ENCODE data around the gene MTMR1. TPM values are rescaled to one million over a fixed set of nuclear protein-coding genes. Genes with fewer than 3 reads are reported as not detected.
A peak's percentile ranks its signal among the peaks of the same experiment; 100 is the strongest.

Gene MTMR1
- total RNA-seq, 2 experiments from 2014 or later, result 39.8 to 41.4 TPM

GRCh38 chrX:150719621-150720020 is 26.4 kb downstream of the MTMR1 start:
- peaks cover 17% of the 10 kb centered on the region for H3K36me3 Mint-ChIP-seq
- no peaks in the 10 kb centered on the region for H3K27me3 Mint-ChIP-seq
- H3K4me1 Mint-ChIP-seq, result peaks cover 14% of the 10 kb centered on the region
- H3K27ac Mint-ChIP-seq, result no peak overlapping the region
- no peaks in the 10 kb centered on the region for H3K9me3 Mint-ChIP-seq
- no peak for DNase-seq
- H3K4me3 Mint-ChIP-seq, result no peak overlapping the region

- H3K27ac Mint-ChIP-seq, result no peak overlapping the region
- peaks cover 8% of the 10 kb centered on the region for H3K4me1 Mint-ChIP-seq
- no peak overlapping the region for H3K4me3 Mint-ChIP-seq
- DNase-seq, result no peak
- peaks cover 9% of the 10 kb centered on the region for H3K36me3 Mint-ChIP-seq
- H3K27me3 Mint-ChIP-seq, result no peaks in the 10 kb centered on the region
- no peaks in the 10 kb centered on the region for H3K9me3 Mint-ChIP-seq
Measured at GRCh38 chrX:150729956-150730355, 36.8 kb downstream of the MTMR1 start.

GRCh38 chrX:150730719-150731118 is 37.5 kb downstream of the MTMR1 start:
- Mint-ChIP-seq H3K36me3 (peaks cover 11% of the 10 kb centered on the region), H3K4me1 (peaks cover 11% of the 10 kb centered on the region), H3K27me3 (no peaks in the 10 kb centered on the region), H3K4me3 (no peak overlapping the region), H3K9me3 (no peaks in the 10 kb centered on the region), H3K27ac (no peak overlapping the region)
- no peak for DNase-seq

GRCh38 chrX:150731795-150732194 is 38.6 kb downstream of the MTMR1 start:
- Mint-ChIP-seq H3K27ac (peak overlapping the region; percentile 43), H3K4me1 (peaks cover 16% of the 10 kb centered on the region), H3K36me3 (peaks cover 12% of the 10 kb centered on the region), H3K9me3 (no peaks in the 10 kb centered on the region), H3K27me3 (no peaks in the 10 kb centered on the region), H3K4me3 (no peak overlapping the region)
- DNase-seq, result peak; percentile 2

- Mint-ChIP-seq H3K4me3 (no peak overlapping the region), H3K27me3 (no peaks in the 10 kb centered on the region), H3K4me1 (peaks cover 16% of the 10 kb centered on the region), H3K9me3 (no peaks in the 10 kb centered on the region), H3K36me3 (peaks cover 15% of the 10 kb centered on the region), H3K27ac (peak overlapping the region; percentile 75)
- DNase-seq, result no peak
Measured at GRCh38 chrX:150736475-150736874, 43.3 kb downstream of the MTMR1 start.

GRCh38 chrX:150752124-150752523 is 58.9 kb downstream of the MTMR1 start:
- no peak for DNase-seq
- H3K36me3 Mint-ChIP-seq, result peaks cover 5% of the 10 kb centered on the region
- H3K4me3 Mint-ChIP-seq, result no peak overlapping the region
- H3K4me1 Mint-ChIP-seq, result peaks cover 8% of the 10 kb centered on the region
- no peaks in the 10 kb centered on the region for H3K9me3 Mint-ChIP-seq
- H3K27me3 Mint-ChIP-seq, result no peaks in the 10 kb centered on the region
- no peak overlapping the region for H3K27ac Mint-ChIP-seq

GRCh38 chrX:150753357-150753756 is 60.2 kb downstream of the MTMR1 start:
- Mint-ChIP-seq H3K27ac (no peak overlapping the region), H3K36me3 (peaks cover 5% of the 10 kb centered on the region), H3K4me1 (peaks cover 8% of the 10 kb centered on the region), H3K27me3 (no peaks in the 10 kb centered on the region), H3K4me3 (no peak overlapping the region), H3K9me3 (no peaks in the 10 kb centered on the region)
- DNase-seq, result no peak

- Mint-ChIP-seq H3K27me3 (no peaks in the 10 kb centered on the region), H3K4me1 (peaks cover 8% of the 10 kb centered on the region), H3K36me3 (peaks cover 5% of the 10 kb centered on the region), H3K27ac (no peak overlapping the region), H3K4me3 (no peak overlapping the region), H3K9me3 (no peaks in the 10 kb centered on the region)
- DNase-seq, result no peak
Measured at GRCh38 chrX:150753968-150754367, 60.8 kb downstream of the MTMR1 start.

- DNase-seq, result no peak
- peaks cover 3% of the 10 kb centered on the region for H3K36me3 Mint-ChIP-seq
- peaks cover 8% of the 10 kb centered on the region for H3K4me1 Mint-ChIP-seq
- H3K4me3 Mint-ChIP-seq, result no peak overlapping the region
- H3K9me3 Mint-ChIP-seq, result no peaks in the 10 kb centered on the region
- no peaks in the 10 kb centered on the region for H3K27me3 Mint-ChIP-seq
- peak overlapping the region; percentile 62 for H3K27ac Mint-ChIP-seq
Measured at GRCh38 chrX:150757371-150757770, 64.2 kb downstream of the MTMR1 start.

GRCh38 chrX:150759568-150760416 is 66.6 kb downstream of the MTMR1 start:
- H3K36me3 Mint-ChIP-seq, result peaks cover 1% of the 10 kb centered on the region
- H3K27ac Mint-ChIP-seq, result no peak overlapping the region
- no peaks in the 10 kb centered on the region for H3K27me3 Mint-ChIP-seq
- H3K9me3 Mint-ChIP-seq, result no peaks in the 10 kb centered on the region
- H3K4me3 Mint-ChIP-seq, result no peak overlapping the region
- H3K4me1 Mint-ChIP-seq, result peaks cover 8% of the 10 kb centered on the region
- no peak for DNase-seq

GRCh38 chrX:150761176-150761818 is 68.1 kb downstream of the MTMR1 start:
- no peaks in the 10 kb centered on the region for H3K27me3 Mint-ChIP-seq
- no peak overlapping the region for H3K4me3 Mint-ChIP-seq
- H3K36me3 Mint-ChIP-seq, result peaks cover 1% of the 10 kb centered on the region
- no peaks in the 10 kb centered on the region for H3K4me1 Mint-ChIP-seq
- H3K27ac Mint-ChIP-seq, result peak overlapping the region; percentile 45
- no peak for DNase-seq
- H3K9me3 Mint-ChIP-seq, result no peaks in the 10 kb centered on the region

GRCh38 chrX:150761819-150762216 is 68.6 kb downstream of the MTMR1 start:
- H3K4me1 Mint-ChIP-seq, result no peaks in the 10 kb centered on the region
- H3K27me3 Mint-ChIP-seq, result no peaks in the 10 kb centered on the region
- H3K4me3 Mint-ChIP-seq, result no peak overlapping the region
- no peaks in the 10 kb centered on the region for H3K9me3 Mint-ChIP-seq
- no peak overlapping the region for H3K27ac Mint-ChIP-seq
- no peak for DNase-seq
- H3K36me3 Mint-ChIP-seq, result peaks cover 1% of the 10 kb centered on the region

- Mint-ChIP-seq H3K27ac (no peak overlapping the region), H3K27me3 (no peaks in the 10 kb centered on the region), H3K9me3 (no peaks in the 10 kb centered on the region), H3K36me3 (no peaks in the 10 kb centered on the region), H3K4me1 (no peaks in the 10 kb centered on the region), H3K4me3 (no peak overlapping the region)
- no peak for DNase-seq
Measured at GRCh38 chrX:150762258-150763165, 69.3 kb downstream of the MTMR1 start.

GRCh38 chrX:150763303-150763797 is 70.2 kb downstream of the MTMR1 start:
- no peaks in the 10 kb centered on the region for H3K36me3 Mint-ChIP-seq
- no peaks in the 10 kb centered on the region for H3K9me3 Mint-ChIP-seq
- H3K4me1 Mint-ChIP-seq, result no peaks in the 10 kb centered on the region
- DNase-seq, result no peak
- H3K27me3 Mint-ChIP-seq, result no peaks in the 10 kb centered on the region
- no peak overlapping the region for H3K4me3 Mint-ChIP-seq
- H3K27ac Mint-ChIP-seq, result no peak overlapping the region

GRCh38 chrX:150763810-150764209 is 70.6 kb downstream of the MTMR1 start:
- no peak overlapping the region for H3K27ac Mint-ChIP-seq
- H3K36me3 Mint-ChIP-seq, result no peaks in the 10 kb centered on the region
- H3K9me3 Mint-ChIP-seq, result no peaks in the 10 kb centered on the region
- DNase-seq, result no peak
- no peaks in the 10 kb centered on the region for H3K4me1 Mint-ChIP-seq
- no peak overlapping the region for H3K4me3 Mint-ChIP-seq
- no peaks in the 10 kb centered on the region for H3K27me3 Mint-ChIP-seq

Data from activated naive CD8-positive, alpha-beta T cell treated with anti-CD3 and anti-CD28 coated beads for 36 hours (primary cell).